Measurements from ENCODE around the gene NDUFB3.

The NDUFB3 gene

DNA sequence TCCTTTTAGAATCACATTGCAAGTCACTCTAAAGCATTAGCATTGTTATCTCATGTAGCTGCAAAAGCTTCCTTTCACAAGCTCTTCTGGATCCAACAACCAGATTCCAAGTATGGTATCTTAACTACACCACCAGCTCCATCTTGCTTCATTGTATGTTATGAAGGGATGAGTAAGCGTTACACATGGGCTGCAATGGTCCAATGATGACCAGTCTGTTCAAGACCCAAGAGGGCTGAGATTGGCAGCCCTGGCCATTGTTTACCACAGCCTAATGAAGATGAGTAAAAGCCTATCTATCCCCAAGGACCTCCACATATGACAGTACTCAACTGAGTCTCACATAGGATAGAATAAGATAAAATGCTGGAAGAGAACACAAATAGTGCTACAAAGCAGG, 50.5 kb downstream of the NDUFB3 start:
- POLR2A ChIA-PET, result interaction anchor here (0.6 to 1.3 kb wide), 2 partner anchors 10 to 19 kb away, joined by 3 to 4 read pairs; no protein-coding TSS in a partner anchor
- Histone ChIP-seq H3K9me3 (ENCODE audit: control insufficient read depth, insufficient read depth, low read depth, low read length) (no peaks in the 10 kb centered on the region), H3K4me1 (ENCODE audit: control insufficient read depth, insufficient read depth, low read length) (peaks cover 20% of the 10 kb centered on the region), H3K27ac (ENCODE audit: extremely low read depth, low read depth, low read length) (no peak overlapping the region), H3K4me3 (ENCODE audit: low read depth, low read length) (no peak overlapping the region), H3K36me3 (ENCODE audit: control insufficient read depth in 2 of 2, insufficient read depth in 1 of 2, low read length in 2 of 2) (no peaks in the 10 kb centered on the region)
- no peak for TF ChIP-seq ZNF37A (tag by site-specific recombination; IDR thresholded peaks at IDR 0.05)
- no peak for TF ChIP-seq ZNF530 (tag by site-specific recombination; IDR thresholded peaks at IDR 0.05; ENCODE audit: low read depth)
- TF ChIP-seq, protein P1, sequence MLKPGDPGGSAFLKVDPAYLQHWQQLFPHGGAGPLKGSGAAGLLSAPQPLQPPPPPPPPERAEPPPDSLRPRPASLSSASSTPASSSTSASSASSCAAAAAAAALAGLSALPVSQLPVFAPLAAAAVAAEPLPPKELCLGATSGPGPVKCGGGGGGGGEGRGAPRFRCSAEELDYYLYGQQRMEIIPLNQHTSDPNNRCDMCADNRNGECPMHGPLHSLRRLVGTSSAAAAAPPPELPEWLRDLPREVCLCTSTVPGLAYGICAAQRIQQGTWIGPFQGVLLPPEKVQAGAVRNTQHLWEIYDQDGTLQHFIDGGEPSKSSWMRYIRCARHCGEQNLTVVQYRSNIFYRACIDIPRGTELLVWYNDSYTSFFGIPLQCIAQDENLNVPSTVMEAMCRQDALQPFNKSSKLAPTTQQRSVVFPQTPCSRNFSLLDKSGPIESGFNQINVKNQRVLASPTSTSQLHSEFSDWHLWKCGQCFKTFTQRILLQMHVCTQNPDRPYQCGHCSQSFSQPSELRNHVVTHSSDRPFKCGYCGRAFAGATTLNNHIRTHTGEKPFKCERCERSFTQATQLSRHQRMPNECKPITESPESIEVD (tag by site-specific recombination; IDR thresholded peaks at IDR 0.05), result no peak
- no peak for TF ChIP-seq EGR2 (tag by site-specific recombination; IDR thresholded peaks at IDR 0.05; ENCODE audit: low read depth)
- no peak for TF ChIP-seq ZBTB7A (tag by site-specific recombination; IDR thresholded peaks at IDR 0.05; ENCODE audit: low read depth)
- TF ChIP-seq, protein P2, sequence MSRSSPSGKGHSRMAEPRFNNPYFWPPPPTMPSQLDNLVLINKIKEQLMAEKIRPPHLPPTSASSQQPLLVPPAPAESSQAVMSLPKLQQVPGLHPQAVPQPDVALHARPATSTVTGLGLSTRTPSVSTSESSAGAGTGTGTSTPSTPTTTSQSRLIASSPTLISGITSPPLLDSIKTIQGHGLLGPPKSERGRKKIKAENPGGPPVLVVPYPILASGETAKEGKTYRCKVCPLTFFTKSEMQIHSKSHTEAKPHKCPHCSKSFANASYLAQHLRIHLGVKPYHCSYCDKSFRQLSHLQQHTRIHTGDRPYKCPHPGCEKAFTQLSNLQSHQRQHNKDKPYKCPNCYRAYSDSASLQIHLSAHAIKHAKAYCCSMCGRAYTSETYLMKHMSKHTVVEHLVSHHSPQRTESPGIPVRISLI (tag by site-specific recombination; IDR thresholded peaks at IDR 0.05), result no peak
- TF ChIP-seq ZBTB21 (tag by site-specific recombination; IDR thresholded peaks at IDR 0.05), result no peak
- TF ChIP-seq ZNF138 (tag by site-specific recombination; IDR thresholded peaks at IDR 0.05; ENCODE audit: borderline replicate concordance), result no peak
- TF ChIP-seq ZNF48 (tag by site-specific recombination; IDR thresholded peaks at IDR 0.05), result no peak
- TF ChIP-seq ZNF292 (tag by site-specific recombination; IDR thresholded peaks at IDR 0.05; ENCODE audit: borderline replicate concordance, low read depth), result no peak
- no peak for TF ChIP-seq ZNF184 (tag by site-specific recombination; IDR thresholded peaks at IDR 0.05)
- TF ChIP-seq ZNF324 (tag by site-specific recombination; IDR thresholded peaks at IDR 0.05), result no peak
- CTCF ChIA-PET, result interaction anchor here (0.6 to 1.5 kb wide), 7 partner anchors 27 to 1437 kb away, joined by 3 to 4 read pairs (median 4); no protein-coding TSS in a partner anchor

DNA sequence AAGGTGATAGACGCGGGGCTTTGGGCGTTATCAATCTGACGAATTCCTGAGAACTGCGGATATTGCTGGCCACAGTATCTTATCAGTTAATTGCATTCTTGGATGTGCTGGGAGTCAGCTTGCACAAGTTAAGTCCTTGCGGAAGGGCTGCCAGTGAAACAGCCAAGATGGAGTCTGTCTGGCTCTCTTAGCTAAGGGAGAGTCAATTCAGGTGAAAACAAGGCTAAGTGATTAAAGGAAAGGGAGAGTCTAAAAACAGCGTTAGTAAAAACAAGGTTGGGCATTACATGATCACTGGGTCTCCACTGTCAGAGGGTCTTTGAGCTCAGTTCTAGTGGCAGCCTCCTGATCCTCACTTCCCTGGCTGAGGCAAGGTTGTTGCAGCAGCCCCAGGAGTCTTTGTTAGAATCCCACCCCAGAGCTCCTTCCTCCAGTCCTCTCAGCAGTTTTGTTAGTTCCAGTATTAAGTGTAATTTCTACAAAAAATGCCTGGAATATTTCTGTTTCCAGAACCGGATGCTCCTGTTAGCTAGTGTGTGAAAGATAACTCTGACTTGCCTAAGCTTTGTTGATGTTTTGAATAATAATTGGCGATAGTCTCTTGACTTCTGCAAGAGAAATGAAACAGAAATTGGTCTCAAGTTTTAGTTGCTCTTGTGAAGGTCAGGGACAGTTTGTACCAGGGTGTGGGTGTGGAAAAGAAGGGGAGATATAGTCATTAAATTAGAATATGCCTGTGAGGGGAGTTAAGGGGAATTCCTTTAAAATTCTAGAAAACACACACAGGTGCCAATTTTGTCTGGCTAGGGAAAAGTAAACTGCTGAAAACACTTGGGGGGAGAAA, 54.7 kb downstream of the NDUFB3 start:
- Histone ChIP-seq H3K4me3 (ENCODE audit: low read depth, low read length) (no peak overlapping the region), H3K9me3 (ENCODE audit: control insufficient read depth, insufficient read depth, low read depth, low read length) (no peaks in the 10 kb centered on the region), H3K27ac (ENCODE audit: extremely low read depth, low read depth, low read length) (no peak overlapping the region), H3K36me3 (ENCODE audit: control insufficient read depth in 2 of 2, insufficient read depth in 1 of 2, low read length in 2 of 2) (no peaks in the 10 kb centered on the region), H3K4me1 (ENCODE audit: control insufficient read depth, insufficient read depth, low read length) (peaks cover 19% of the 10 kb centered on the region)
- ChIA-PET CTCF (interaction anchor here (0.7 to 1.3 kb wide), 5 partner anchors 11 to 105 kb away, joined by 3 to 11 read pairs (median 4); no protein-coding TSS in a partner anchor), POLR2A (interaction anchor here (0.8 to 1.2 kb wide), 3 partner anchors 8 to 237 kb away, joined by 3 to 4 read pairs (median 4); partner anchors contain the start of genes NIF3L1 and PPIL3)
- TF ChIP-seq, protein P3, sequence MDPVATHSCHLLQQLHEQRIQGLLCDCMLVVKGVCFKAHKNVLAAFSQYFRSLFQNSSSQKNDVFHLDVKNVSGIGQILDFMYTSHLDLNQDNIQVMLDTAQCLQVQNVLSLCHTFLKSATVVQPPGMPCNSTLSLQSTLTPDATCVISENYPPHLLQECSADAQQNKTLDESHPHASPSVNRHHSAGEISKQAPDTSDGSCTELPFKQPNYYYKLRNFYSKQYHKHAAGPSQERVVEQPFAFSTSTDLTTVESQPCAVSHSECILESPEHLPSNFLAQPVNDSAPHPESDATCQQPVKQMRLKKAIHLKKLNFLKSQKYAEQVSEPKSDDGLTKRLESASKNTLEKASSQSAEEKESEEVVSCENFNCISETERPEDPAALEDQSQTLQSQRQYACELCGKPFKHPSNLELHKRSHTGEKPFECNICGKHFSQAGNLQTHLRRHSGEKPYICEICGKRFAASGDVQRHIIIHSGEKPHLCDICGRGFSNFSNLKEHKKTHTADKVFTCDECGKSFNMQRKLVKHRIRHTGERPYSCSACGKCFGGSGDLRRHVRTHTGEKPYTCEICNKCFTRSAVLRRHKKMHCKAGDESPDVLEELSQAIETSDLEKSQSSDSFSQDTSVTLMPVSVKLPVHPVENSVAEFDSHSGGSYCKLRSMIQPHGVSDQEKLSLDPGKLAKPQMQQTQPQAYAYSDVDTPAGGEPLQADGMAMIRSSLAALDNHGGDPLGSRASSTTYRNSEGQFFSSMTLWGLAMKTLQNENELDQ (tag by site-specific recombination; IDR thresholded peaks at IDR 0.05; ENCODE audit: low read depth), result no peak
- TF ChIP-seq MZF1 (tag by site-specific recombination; IDR thresholded peaks at IDR 0.05; ENCODE audit: borderline replicate concordance) (no peak), ZNF274 (IDR thresholded peaks at IDR 0.05; ENCODE audit: low read length) (no peak), ZNF274 (tag by site-specific recombination; IDR thresholded peaks at IDR 0.05; ENCODE audit: borderline replicate concordance) (no peak), ZNF768 (tag by site-specific recombination; IDR thresholded peaks at IDR 0.05) (no peak), ZNF792 (tag by site-specific recombination; IDR thresholded peaks at IDR 0.05) (no peak), ZNF121 (tag by site-specific recombination; IDR thresholded peaks at IDR 0.05) (no peak), ZNF350 (tag by site-specific recombination; IDR thresholded peaks at IDR 0.05) (no peak)
- TF ChIP-seq, protein P4, sequence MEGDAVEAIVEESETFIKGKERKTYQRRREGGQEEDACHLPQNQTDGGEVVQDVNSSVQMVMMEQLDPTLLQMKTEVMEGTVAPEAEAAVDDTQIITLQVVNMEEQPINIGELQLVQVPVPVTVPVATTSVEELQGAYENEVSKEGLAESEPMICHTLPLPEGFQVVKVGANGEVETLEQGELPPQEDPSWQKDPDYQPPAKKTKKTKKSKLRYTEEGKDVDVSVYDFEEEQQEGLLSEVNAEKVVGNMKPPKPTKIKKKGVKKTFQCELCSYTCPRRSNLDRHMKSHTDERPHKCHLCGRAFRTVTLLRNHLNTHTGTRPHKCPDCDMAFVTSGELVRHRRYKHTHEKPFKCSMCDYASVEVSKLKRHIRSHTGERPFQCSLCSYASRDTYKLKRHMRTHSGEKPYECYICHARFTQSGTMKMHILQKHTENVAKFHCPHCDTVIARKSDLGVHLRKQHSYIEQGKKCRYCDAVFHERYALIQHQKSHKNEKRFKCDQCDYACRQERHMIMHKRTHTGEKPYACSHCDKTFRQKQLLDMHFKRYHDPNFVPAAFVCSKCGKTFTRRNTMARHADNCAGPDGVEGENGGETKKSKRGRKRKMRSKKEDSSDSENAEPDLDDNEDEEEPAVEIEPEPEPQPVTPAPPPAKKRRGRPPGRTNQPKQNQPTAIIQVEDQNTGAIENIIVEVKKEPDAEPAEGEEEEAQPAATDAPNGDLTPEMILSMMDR (tag by site-specific recombination; IDR thresholded peaks at IDR 0.05), result no peak
- TF ChIP-seq, protein P5, sequence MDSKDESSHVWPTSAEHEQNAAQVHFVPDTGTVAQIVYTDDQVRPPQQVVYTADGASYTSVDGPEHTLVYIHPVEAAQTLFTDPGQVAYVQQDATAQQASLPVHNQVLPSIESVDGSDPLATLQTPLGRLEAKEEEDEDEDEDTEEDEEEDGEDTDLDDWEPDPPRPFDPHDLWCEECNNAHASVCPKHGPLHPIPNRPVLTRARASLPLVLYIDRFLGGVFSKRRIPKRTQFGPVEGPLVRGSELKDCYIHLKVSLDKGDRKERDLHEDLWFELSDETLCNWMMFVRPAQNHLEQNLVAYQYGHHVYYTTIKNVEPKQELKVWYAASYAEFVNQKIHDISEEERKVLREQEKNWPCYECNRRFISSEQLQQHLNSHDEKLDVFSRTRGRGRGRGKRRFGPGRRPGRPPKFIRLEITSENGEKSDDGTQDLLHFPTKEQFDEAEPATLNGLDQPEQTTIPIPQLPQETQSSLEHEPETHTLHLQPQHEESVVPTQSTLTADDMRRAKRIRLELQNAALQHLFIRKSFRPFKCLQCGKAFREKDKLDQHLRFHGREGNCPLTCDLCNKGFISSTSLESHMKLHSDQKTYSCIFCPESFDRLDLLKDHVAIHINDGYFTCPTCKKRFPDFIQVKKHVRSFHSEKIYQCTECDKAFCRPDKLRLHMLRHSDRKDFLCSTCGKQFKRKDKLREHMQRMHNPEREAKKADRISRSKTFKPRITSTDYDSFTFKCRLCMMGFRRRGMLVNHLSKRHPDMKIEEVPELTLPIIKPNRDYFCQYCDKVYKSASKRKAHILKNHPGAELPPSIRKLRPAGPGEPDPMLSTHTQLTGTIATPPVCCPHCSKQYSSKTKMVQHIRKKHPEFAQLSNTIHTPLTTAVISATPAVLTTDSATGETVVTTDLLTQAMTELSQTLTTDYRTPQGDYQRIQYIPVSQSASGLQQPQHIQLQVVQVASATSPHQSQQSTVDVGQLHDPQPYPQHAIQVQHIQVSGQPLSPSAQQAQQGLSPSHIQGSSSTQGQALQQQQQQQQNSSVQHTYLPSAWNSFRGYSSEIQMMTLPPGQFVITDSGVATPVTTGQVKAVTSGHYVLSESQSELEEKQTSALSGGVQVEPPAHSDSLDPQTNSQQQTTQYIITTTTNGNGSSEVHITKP (tag by site-specific recombination; IDR thresholded peaks at IDR 0.05), result no peak

Measured in HEK293 (cell line).